Measurements from ENCODE around the gene EIF2B5.
"Not testable (repeated sequence)": the region's sequence is repeated elsewhere in the genome, so short reads cannot be mapped to it uniquely, and the experiment has no call there.

Gene EIF2B5

GRCh38 chr3:184145751-184146270 lies 10.7 kb downstream of the EIF2B5 start:
- DNase-seq (ENCODE audit: low spot score), result no peak

GRCh38 chr3:184148076-184148475 lies 12.9 kb downstream of the EIF2B5 start:
- DNase-seq (ENCODE audit: low spot score), result no peak

DNA sequence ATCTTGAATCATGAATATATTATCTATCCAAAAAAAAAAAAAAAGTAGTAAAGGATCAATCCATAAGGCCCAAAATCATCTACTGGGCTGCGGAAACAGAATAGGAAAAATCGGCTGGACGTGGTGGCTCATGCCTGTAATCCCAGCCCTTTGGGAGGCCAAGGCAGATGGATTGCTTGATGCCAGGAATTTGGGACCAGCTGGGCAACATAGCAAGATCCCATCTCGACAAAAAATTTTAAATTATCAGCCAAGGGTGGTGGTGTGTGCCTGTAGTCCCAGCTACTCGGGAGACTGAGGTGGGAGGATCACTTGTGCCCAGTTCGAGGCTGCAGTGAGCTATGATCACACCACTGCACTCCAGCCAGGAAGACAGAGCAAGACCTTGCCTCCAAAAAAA lies 14.0 kb downstream of the EIF2B5 start:
- no peak for DNase-seq (ENCODE audit: low spot score)

- not testable (repeated sequence) for DNase-seq (ENCODE audit: low spot score)
These were observed 14.6 kb downstream of the EIF2B5 start for GRCh38 chr3:184149770-184150169.

DNA sequence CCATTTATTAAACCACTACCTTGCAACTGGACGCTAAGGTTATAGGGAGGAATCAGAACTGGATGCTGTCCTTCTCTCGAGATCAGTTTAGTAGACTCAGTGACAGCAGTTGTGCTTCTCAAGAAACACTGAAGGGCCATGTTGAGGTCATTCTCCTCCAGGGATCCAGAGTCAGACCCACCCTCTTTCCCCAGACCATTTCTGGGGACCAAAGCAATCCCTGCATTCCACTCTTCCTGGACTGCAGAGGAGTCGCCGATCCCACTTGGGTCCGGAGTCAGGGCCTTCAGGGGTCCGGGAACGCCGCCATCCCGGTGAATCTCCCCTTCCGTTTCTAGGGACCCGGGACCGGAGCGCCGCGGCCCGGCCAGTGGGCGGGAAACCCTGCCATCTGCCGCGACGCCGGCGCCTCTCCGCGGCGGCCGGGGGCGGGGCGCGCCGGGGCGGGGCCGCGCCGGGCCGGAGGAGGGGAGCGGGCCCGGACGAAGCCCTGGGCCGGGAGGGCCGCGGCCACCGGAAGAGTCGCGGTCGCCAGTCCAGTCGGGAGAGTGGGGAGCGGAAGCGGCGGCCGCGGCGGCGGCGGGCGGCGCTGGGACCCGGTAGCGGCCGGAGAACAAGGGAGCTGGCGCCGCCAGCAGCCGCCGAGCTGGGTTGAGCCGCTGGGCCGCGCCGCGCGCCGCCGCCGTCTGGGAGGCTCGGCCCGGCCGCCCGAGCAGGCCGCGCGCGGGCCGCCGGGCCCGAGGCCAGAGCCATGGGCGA lies 19.9 kb downstream of the EIF2B5 start, which contains the start of gene DVL3:
Gene DVL3 (plus strand): TSS at position 493 of the 759 bp plus-strand sequence. CDS start 259 bp downstream, at position 752.
- peak; percentile 85 for DNase-seq (ENCODE audit: low spot score)

DNA sequence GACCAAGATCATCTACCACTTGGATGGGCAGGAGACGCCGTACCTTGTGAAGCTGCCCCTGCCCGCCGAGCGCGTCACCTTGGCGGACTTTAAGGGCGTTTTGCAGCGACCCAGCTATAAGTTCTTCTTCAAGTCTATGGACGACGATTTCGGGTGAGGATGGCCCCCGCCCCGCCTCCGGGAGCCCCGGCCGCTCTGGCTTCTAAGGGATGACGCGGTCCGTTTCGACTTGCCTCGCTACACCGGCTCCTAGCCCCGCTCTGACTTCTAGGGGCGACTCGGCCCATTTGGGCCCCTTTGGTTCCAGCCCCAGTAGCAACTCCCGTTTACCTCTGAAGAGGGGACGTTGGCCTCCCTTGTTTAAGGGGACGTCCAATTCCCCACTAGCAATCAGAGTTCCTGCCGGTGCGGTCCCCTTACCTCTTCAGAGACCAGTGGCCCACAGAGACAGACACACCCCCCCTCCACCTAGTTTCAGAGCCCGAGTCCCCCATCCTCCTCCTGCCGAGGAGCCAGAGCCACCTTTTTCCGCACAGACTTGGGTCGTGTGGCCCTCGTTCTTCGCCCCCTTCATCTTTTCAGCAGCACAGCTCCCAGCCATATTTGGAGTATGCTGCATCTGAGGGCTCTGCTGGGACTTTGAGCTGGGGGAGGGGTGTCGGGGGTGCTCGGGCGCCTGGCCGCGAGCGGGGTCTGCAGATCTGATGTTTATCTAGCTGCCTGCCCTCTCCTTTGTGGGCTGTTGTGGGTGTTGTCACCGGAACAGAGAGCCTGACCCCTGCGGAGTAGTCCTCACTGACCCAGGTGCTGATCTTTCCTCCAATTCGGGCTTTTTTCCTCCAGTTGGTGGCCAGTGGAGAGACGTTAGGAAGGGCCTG lies 20.7 kb downstream of the EIF2B5 start:
- peak; percentile 18 for DNase-seq (ENCODE audit: low spot score)

DNA sequence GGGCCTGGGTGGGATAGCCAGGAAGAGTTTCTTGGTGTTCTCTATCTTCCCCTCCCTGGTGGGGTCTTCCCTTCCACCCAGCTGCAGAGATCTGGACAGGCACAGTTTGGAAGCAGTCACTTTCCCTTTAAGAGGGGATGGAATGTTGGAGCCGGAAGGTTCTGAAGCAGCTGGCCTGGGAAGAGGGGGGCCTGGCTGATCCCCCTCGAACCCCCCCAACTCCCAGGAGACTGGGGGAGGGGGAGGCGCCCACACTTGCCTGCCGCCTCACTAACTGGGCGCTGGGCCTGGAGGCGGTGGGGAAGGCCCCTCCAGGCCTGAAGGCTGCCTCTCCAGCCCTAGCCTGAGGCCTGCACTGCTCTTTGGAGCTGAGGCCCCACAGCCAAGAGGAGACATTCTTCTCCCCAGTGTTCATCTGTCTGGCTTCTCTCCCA lies 21.4 kb downstream of the EIF2B5 start:
- DNase-seq (ENCODE audit: low spot score), result peak; percentile 71

DNA sequence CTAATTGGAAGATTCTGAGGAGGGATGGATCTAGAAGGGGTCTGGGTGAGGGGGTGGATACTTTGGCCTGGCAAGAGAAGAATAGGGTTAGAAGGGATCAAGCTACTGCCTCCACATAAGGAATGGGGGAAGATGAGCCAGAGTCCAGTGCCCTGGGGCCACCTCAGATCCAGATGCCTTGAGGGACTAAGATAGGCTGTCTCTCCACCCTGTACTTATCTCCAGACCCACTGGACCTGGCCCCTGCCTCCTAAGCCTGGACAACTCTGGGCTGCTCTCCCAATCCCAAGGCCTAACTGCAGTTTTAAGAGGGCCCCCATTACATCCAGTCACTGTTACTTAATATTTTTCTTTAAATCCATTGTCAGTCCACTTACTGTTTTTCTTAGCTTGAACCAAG lies 22.0 kb downstream of the EIF2B5 start:
- DNase-seq (ENCODE audit: low spot score), result peak; percentile 18

DNA sequence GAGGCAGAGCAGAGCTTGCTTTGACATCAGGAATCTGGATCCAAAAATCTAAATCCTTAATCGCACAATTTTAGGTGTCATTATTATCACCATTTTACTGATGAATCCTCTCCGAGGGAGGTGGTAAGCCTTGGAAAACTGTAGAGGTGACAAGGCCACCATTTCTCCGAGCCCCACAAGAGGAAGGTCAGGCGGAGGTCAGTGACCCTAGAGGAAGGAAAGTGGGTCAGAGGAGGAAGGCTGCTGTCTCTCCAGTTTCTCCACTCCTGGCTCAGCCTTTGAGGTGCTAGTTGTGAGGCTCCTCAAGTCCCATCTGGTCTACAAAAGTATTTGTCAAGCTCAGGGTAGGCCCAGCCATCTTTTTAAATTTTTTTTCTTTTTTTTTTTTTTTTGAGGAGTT lies 23.2 kb downstream of the EIF2B5 start:
- DNase-seq (ENCODE audit: low spot score), result no peak

GRCh38 chr3:184160456-184160855 lies 25.3 kb downstream of the EIF2B5 start:
- DNase-seq (ENCODE audit: low spot score), result peak; percentile 11

GRCh38 chr3:184162571-184163070 lies 27.5 kb downstream of the EIF2B5 start:
- DNase-seq (ENCODE audit: low spot score), result not testable (repeated sequence)

DNA sequence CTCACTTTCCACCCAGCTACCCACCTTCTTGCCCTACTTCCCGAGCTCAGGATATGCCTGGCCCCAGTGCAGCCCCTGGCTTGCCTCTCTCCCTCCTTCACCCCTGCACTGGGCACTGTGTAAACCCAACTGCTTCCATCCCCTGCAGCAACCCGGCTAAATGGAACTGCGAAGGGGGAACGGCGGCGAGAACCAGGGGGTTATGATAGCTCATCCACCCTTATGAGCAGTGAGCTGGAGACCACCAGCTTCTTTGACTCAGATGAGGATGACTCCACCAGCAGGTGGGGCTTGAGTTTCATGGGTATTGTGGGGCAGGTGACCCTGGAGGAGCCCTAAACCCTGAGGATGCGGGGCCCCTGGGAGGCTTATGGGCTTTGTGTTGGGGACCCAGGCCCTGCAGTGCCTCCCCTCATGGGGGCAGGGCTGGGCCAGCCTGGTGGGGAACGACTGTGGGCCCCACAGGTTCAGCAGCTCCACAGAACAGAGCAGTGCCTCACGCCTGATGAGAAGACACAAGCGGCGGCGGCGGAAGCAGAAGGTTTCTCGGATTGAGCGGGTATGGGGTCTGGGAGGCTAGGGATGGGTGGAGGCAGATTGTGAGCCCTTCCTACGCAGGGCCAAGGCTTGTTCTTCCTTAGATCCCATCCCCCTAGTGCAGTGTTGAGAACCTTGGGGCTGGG lies 29.6 kb downstream of the EIF2B5 start:
- no peak for DNase-seq (ENCODE audit: low spot score)

GRCh38 chr3:184165543-184165942 lies 30.4 kb downstream of the EIF2B5 start:
- no peak for DNase-seq (ENCODE audit: low spot score)

DNA sequence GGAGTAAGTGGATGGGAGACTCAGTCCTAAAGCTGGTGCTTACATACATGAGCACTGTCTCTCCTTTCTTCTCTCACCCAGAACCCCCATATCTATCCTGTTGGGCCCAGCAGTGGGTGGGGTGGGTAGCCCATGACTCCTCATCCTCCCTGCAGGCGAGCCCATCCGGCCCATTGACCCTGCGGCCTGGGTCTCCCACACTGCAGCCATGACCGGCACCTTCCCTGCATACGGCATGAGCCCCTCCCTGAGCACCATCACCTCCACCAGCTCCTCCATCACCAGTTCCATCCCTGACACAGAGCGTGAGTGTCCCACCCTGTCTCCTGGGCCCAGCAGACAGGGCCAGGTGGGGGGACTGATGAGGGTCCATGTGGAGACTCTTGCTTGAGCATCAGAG lies 31.5 kb downstream of the EIF2B5 start:
- no peak for DNase-seq (ENCODE audit: low spot score)

DNA sequence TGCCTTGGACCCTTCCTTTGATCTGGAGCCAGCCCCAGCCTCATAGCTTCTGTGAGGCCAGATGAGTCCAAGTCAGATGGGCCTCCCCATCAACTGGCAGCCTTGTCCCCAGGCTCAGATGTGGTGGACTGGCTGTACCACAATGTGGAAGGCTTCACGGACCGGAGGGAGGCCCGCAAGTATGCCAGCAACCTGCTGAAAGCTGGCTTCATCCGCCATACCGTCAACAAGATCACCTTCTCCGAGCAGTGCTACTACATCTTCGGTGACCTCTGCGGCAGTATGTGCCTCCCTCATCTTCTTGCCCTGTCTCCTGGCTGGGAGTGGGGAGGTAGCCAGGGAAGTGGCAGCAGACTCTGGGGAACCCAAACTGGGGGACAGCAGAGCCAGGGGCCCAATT lies 32.6 kb downstream of the EIF2B5 start:
- DNase-seq (ENCODE audit: low spot score), result no peak

DNA sequence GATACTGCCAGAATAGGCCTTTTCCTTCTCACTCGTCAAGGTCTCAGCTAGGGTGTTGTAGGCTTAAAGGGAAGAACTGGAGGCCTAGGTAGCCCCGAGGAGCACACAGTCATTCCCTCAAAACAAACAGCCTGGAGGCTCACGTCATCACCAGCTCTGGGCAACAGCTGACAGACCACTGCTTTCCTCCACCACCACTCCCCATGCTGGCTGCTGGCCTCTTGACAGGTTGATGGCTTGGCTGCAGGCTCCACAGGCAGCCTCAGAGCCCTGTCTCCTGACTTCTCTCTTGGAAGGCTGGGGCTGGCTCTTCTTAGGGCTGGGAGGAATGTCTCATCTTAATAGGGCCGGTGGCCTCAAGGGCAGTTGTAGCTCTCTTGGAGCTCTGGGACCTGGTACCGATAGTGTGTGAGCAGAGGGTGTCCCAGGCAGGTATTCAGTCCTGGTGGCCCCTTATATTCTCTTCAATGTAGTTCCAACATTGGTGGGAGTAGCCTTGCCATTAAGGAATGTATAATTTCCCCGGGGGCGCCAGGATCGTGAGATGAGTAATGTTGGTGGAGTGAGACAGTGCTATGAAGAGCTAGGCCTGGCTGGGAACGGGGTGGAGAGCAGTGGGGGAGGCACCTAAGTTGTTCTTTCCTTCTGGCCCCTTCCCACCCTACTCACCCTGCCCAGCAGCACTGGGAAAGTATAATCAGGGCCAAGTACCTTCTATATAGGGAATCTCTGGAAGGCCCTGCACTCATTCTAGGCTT lies 33.4 kb downstream of the EIF2B5 start:
- DNase-seq (ENCODE audit: low spot score), result peak; percentile 63

GRCh38 chr3:184169896-184170875 lies 35.0 kb downstream of the EIF2B5 start:
- no peak for DNase-seq (ENCODE audit: low spot score)

- DNase-seq (ENCODE audit: low spot score), result peak; percentile 27
These were observed 36.4 kb downstream of the EIF2B5 start for GRCh38 chr3:184171562-184171961.

GRCh38 chr3:184172681-184173373 lies 37.7 kb downstream of the EIF2B5 start:
- peak; percentile 85 for DNase-seq (ENCODE audit: low spot score)
